ENCODE measurements around the gene GMPPA. TPM values are rescaled to one million over a fixed set of nuclear protein-coding genes. Genes with fewer than 3 reads are reported as not detected.

The GMPPA gene
- total RNA-seq, 1 experiment from 2014 or later, result 78.1 TPM

DNA sequence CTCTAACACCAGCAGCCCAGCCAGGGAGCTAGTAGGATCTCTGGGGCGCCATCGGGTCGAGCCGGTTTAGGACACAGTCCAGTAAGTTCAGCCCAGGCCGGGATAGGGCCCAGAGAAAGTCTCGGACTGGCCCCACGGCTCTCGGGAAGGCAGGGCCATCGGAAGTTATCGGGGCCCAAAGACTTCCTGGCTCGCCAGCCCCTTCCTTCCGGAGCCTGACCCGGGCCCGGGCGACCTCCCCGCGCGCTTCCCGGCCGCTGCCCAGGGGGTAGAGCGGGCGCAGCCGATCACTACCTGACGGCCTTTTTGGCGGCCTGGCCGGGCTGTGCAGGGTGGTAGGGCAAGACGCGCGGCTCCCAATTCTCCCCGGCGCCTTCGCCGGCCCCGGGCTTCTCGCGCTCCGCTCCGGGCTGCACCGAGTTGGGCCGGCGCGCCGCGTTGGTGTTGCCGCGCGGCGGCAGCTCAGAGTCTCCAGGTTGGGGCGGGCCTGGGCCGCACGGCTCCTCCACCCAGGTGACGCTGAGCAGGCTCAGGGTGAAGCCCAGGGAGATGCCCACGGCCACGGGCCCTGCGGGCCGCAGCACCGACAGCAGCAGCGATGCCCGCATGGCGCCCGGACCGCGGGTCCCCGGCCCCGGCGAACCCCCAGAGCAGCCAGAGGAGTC lies 44.4 kb downstream of the GMPPA start:
- no peaks in the 10 kb centered on the region for H3K9me3 ChIP-seq (ENCODE audit: low read length)
- H4K20me1 ChIP-seq (ENCODE audit: low read length), result no peaks in the 10 kb centered on the region
- peak overlapping the region; percentile 91 for H3K4me3 ChIP-seq (ENCODE audit: low read length)
- BruUV-seq (replicated peaks), result no TSS peak
- H2AFZ ChIP-seq (ENCODE audit: low read length), result peak overlapping the region; percentile 85
- peaks cover 14% of the 10 kb centered on the region for H3K79me2 ChIP-seq (ENCODE audit: low read length)
- TF ChIP-seq, protein P1, sequence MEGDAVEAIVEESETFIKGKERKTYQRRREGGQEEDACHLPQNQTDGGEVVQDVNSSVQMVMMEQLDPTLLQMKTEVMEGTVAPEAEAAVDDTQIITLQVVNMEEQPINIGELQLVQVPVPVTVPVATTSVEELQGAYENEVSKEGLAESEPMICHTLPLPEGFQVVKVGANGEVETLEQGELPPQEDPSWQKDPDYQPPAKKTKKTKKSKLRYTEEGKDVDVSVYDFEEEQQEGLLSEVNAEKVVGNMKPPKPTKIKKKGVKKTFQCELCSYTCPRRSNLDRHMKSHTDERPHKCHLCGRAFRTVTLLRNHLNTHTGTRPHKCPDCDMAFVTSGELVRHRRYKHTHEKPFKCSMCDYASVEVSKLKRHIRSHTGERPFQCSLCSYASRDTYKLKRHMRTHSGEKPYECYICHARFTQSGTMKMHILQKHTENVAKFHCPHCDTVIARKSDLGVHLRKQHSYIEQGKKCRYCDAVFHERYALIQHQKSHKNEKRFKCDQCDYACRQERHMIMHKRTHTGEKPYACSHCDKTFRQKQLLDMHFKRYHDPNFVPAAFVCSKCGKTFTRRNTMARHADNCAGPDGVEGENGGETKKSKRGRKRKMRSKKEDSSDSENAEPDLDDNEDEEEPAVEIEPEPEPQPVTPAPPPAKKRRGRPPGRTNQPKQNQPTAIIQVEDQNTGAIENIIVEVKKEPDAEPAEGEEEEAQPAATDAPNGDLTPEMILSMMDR (conservative IDR thresholded peaks at IDR 0.05; ENCODE audit: low read depth, low read length), result no peak
- TF ChIP-seq EZH2 (IDR thresholded peaks at IDR 0.05; ENCODE audit: low read length, unreplicated experiment), result no peak
- TF ChIP-seq EZH2phosphoT487 (IDR thresholded peaks at IDR 0.05; ENCODE audit: borderline replicate concordance, low read length), result no peak
- H3K4me1 ChIP-seq (ENCODE audit: insufficient read depth, low read length), result peaks cover 7% of the 10 kb centered on the region; the same call in 1 of the 2 replicates
- H3K27ac ChIP-seq (ENCODE audit: low read length), result peak overlapping the region; percentile 56
- no peaks in the 10 kb centered on the region for H3K27me3 ChIP-seq (ENCODE audit: low read length)
- ChIA-PET CTCF (interaction anchor here (0.6 kb wide), 2 partner anchors 9 to 145 kb away, joined by 3 to 5 read pairs; no protein-coding TSS in a partner anchor), POLR2A (ENCODE audit: unreplicated experiment) (interaction anchor here (0.6 to 1.0 kb wide), 2 partner anchors 54 to 425 kb away, joined by 3 to 4 read pairs; partner anchors contain the start of gene STK11IP)
- H3K36me3 ChIP-seq (ENCODE audit: low read depth, low read length), result peaks cover 13% of the 10 kb centered on the region
- DNase-seq (peak; percentile 50), ATAC-seq (peak; percentile 48)
- H3F3A ChIP-seq (ENCODE audit: low read length, unreplicated experiment), result no peaks in the 10 kb centered on the region
- peak overlapping the region; percentile 86 for H3K9ac ChIP-seq (ENCODE audit: low read length)
- intact Hi-C loops (cut with micrococcal nuclease), result loop anchor here (1.0 kb wide), 3 partner anchors 54 to 146 kb away; partner anchors contain the start of gene STK11IP
- H3K4me2 ChIP-seq (ENCODE audit: low read length), result peak overlapping the region; percentile 92
- no peaks in the 10 kb centered on the region for H3K9me2 ChIP-seq (replicated peaks; ENCODE audit: low read length)

DNA sequence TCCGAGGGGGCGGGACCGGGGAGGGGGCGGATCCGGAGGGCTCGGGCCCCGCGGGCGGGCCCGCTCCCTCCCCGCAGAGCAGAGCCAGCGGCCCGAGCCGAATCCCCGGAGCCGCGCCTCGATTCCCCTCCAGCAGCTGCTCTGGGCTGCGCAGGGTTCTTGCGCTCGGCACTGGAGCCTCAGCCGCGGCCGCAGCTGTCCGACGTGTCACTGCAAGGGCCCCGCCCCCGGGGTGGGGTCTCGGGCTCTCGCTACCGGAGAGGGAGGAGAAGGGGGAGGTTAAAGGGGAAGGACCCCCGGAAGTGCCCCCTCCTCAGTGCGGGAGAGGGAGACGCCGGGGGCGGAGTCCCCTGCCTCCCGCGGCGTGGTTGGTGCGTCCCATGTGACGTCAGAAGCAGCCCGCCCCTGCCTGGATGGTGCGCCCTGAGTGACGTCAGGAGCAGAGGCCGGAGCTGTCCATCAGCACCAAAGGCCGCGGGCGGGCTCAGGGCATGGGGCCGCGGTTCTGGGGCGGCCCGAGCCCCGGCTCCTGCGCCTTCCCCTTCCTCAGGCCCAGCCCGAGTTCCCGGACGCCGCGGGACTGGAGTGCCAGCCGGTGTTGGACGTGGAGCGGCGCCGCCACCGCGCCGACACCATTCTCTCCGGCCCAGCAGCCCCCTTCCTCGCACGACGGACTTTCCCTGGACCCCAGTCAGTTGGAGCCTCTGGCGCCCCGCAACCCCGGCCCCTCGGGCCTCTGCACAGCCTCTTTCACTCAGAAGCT lies 45.1 kb downstream of the GMPPA start, which contains the start of the genes CHPF and TMEM198:
TSS of gene CHPF (minus strand) at position 214 of the 763 bp plus-strand sequence. CDS start 271 bp downstream, outside the sequence.
TSS of gene TMEM198 (plus strand) at position 433 of the 763 bp plus-strand sequence. CDS start 700 bp downstream, outside the sequence.
- BruUV-seq (replicated peaks), result no TSS peak
- no peaks in the 10 kb centered on the region for H3K9me2 ChIP-seq (replicated peaks; ENCODE audit: low read length)
- peak within 1 kb of the TSS; percentile 86 for H3K9ac ChIP-seq (ENCODE audit: low read length)
- no peaks in the 10 kb centered on the region for H3K27me3 ChIP-seq (ENCODE audit: low read length)
- no peaks in the 10 kb centered on the region for H3F3A ChIP-seq (ENCODE audit: low read length, unreplicated experiment)
- DNase-seq (peak; percentile 98), ATAC-seq (peak; percentile 78)
- no peaks in the 10 kb centered on the region for H3K9me3 ChIP-seq (ENCODE audit: low read length)
- peaks cover 7% of the 10 kb centered on the region; the same call in 1 of the 2 replicates for H3K4me1 ChIP-seq (ENCODE audit: insufficient read depth, low read length)
- intact Hi-C loops (cut with micrococcal nuclease), result loop anchor here (1.0 kb wide), 3 partner anchors 54 to 146 kb away; partner anchors contain the start of gene STK11IP
- peaks cover 14% of the 10 kb centered on the region for H3K79me2 ChIP-seq (ENCODE audit: low read length)
- no peak for TF ChIP-seq EZH2 (IDR thresholded peaks at IDR 0.05; ENCODE audit: low read length, unreplicated experiment)
- no peak for TF ChIP-seq EZH2phosphoT487 (IDR thresholded peaks at IDR 0.05; ENCODE audit: borderline replicate concordance, low read length)
- TF ChIP-seq, protein P1 (conservative IDR thresholded peaks at IDR 0.05; ENCODE audit: low read depth, low read length), result no peak
- H3K27ac ChIP-seq (ENCODE audit: low read length), result peak within 1 kb of the TSS; percentile 56
- H2AFZ ChIP-seq (ENCODE audit: low read length), result peak within 1 kb of the TSS; percentile 85
- CTCF ChIA-PET, result interaction anchor here (0.6 kb wide), 1 partner anchor 145 kb away, joined by 5 read pairs; no protein-coding TSS in a partner anchor
- H3K4me2 ChIP-seq (ENCODE audit: low read length), result peak within 1 kb of the TSS; percentile 92
- POLR2A ChIA-PET (ENCODE audit: unreplicated experiment), result interaction anchor here (0.6 to 1.0 kb wide), 2 partner anchors 54 to 425 kb away, joined by 3 to 4 read pairs; partner anchors contain the start of gene STK11IP
- H3K36me3 ChIP-seq (ENCODE audit: low read depth, low read length), result peaks cover 13% of the 10 kb centered on the region
- H3K4me3 ChIP-seq (ENCODE audit: low read length), result peak within 1 kb of the TSS; percentile 91
- H4K20me1 ChIP-seq (ENCODE audit: low read length), result no peaks in the 10 kb centered on the region

Measured in PC-3 (cell line).